DMS114 treated with DMSO at 0.1 percent for 48 hours (cell line): ENCODE results near the gene ESR2.
"Not testable (repeated sequence)": the region's sequence is repeated elsewhere in the genome, so short reads cannot be mapped to it uniquely, and the experiment has no call there.

ENCODE experiments used
- DNase-seq: peaks from one replicate; lab custom pipeline; 2025; ENCODE audit not compliant: unreplicated experiment; lab: John Stamatoyannopoulos, UW

Gene ESR2

DNA sequence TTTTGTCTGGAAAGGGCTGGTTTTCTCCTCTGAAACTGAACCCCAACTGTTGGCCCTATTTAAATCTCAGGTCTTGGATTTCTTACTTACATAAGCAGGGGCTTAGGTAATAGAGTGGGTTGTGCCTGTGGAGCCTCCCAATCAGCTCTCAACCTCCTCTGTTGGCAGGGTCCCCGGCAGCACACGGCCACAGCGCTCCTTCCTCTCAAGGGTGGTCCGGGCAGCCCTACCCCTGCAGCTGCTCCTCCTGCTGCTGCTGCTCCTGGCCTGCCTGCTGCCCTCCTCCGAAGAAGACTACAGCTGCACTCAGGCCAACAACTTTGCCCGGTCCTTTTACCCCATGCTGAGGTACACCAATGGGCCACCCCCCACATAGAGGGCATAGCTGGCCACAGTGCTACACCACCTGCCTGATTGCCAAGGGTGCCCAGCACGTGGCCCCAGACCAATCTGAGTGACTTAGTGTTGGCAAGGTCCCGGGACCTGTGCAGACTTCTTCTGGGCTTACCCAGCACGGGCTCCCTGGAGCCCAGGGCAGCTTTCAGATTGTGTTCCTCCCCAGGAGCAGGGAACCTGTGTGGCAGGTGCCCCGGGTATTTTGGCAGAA, 68.9 kb downstream of the ESR2 start:
- DNase-seq, result no peak

DNA sequence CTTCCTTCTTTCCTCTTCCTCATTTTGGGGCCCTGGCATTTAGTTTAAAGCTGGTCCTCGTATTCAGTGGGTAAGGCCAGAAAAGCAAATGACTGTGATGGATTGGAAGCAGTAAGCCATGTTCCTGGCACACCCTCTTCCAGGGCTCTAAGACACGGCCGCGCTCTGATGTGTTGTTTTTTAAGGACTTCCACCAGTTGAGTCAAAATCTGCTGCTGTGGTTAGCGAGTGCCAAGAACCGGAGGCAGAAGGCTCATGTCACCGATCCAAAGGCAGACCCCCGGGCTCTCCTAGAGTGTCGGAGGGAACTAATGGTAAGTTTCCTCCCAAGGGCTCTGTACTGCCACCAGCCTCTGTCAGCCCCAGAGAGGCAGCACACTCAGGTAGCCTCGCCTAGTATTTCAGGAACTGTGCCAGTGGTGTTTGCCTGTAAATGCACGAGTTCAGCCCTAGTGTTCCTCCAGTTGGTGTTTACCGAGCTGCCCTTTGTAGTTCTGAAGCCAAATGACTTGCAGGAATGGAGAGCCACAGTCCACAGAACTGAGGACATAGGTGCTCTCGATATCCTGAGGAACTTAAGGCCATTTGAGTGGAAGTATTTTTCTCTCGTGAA, 72.7 kb downstream of the ESR2 start:
- DNase-seq, result no peak

DNA sequence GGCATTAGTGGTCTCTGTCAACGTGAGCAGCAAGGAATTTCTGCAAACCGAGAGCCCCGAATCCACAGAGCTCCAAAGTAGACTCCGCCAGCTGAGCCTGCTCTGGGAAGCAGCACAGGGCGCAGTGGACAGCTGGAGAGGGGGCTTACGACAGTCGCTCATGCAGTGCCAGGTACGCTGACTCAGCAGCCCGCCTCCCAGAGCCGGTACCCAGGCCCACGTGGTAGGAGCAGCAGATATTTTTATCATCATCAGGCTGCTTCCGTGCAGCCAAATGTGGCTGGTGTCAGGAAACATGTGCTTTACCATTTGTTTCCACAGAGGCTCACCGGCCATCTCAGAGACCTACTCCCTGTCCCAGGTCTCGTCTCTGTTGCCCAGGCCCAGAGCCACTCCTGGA, 73.7 kb downstream of the ESR2 start:
- no peak for DNase-seq

DNA sequence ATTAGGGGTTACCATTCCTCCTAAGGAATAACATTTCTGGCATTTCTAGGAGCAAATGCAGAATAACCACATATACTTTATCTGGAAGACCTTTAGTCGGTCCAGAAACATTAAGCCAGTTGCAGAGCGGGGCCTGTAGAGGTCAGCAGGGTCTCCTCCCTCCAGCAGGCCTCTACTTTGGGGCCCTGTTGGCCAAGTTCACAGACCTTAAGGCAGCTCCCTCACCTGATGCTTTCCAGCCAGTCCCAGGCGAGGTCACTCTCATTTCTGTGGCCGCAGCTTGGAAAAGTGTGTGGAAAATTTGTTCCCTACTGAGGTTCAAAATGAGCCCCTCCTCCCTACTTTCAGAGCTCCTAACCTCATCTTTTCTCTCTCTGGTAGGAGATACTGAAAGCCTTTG, 74.1 kb downstream of the ESR2 start:
- DNase-seq, result no peak

DNA sequence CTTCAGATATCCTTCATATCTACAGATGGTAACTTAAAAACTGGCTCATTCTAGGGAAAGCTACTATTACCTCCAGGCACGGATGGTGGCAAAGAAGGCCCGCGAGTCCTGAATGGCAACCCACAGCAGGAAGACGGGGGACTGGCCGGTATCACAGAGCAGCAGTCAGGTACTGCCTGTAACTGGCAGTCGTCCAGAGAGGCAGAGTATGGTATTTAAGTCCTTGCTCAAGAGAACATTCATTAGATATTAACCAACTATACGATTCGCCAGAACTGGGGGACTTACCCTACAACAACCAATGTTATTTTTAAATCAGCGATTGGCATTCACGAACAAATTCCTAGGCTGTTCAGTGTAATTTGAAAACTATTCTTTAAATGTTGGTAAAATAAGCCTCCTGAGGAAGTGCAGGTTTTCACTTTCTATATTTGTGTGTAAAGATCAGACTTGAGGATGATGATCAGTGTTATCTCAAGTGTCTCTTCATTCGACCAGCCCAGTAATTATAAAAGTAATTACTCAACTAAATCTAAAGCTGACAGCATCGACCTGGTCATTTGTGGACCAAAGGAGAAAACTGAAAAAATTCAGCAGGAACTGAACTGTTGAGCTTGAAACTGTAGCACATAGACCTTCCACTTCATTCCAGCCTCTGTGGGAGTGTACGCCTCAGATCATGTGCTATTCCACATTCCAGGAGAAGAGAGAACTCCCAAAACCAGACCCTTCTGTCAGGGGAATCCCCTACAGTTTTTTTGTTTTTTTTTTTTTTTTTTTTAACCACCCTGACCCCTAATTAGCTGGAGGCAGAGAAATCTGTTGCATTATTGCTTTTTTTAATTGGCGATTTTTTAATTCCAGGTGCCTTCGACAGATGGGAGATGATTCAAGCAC, 75.6 kb downstream of the ESR2 start:
- no peak for DNase-seq

DNA sequence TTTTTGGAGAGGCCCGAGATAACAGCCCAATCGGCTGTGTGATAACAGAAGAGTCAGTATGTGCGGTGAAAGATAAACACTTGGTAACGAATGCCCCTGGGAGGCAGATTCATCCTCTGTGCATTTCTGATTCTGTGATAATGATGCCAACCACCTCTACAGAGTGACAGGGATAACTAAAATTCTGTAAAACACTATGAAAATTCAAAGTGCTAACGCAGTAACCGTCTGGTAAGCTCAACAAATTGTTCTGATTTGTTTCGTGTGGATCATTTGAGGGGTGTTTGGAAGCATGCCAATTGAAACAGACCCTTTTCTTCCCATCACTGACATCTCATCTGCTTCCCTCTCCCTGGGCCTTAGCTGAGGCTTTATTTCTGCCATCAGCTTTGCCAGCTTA, 76.3 kb downstream of the ESR2 start:
- no peak for DNase-seq

DNA sequence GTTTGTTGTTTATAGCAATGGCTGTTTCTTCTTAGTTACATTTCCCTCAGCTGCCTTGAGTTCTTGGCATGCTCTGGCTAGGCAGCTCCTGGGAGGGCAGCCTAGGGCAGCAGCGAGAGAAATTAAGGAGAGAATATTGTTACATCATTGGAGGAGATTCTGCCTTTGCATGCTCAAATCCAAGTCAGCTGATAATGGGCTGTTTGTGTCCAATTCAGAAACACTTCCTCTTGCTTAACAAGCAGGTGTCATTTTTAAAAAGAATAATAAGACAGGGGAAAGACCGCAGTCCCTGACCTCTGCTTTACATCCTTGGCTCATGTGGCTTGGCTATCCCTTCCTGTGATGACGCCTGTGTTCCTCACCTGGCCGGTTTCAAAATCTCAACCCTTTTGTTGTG, 76.9 kb downstream of the ESR2 start:
- no peak for DNase-seq

DNA sequence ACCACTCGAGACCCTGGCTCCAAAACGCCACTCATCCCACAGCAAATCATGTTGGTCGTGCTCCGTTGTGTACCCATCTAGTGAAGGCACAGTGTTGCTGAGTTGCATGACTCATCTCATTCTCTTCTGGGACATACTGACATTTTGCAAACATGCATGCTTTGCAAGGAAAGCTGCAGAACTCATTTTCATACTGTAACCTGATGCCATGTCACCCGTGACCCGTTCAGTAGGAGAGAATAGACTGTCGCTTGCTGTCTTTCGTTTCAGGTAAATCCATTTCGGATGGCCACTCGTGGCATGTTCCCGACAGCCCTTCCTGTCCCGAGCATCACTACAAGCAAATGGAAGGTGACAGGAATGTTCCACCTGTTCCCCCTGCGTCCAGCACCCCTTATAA, 78.2 kb downstream of the ESR2 start:
- DNase-seq, result no peak

DNA sequence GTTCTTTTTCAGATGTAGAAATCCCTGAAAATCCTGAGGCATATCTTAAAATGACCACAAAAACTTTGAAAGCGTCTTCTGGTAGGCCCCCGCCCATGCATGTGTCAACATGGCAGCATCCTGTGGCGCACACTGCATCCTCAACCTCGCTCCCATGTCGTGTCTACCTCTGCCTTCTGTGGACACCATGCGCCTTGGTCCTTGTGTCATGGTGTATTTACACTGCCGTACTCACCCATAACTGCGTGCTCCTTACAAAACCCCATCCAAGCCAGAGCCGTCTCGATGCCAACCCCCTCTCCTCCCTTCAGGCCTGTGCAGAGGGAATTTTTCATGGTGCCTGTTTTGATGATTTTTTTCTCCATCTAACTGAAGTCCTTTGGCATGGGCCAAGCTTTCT, 78.9 kb downstream of the ESR2 start:
- DNase-seq, result no peak

DNA sequence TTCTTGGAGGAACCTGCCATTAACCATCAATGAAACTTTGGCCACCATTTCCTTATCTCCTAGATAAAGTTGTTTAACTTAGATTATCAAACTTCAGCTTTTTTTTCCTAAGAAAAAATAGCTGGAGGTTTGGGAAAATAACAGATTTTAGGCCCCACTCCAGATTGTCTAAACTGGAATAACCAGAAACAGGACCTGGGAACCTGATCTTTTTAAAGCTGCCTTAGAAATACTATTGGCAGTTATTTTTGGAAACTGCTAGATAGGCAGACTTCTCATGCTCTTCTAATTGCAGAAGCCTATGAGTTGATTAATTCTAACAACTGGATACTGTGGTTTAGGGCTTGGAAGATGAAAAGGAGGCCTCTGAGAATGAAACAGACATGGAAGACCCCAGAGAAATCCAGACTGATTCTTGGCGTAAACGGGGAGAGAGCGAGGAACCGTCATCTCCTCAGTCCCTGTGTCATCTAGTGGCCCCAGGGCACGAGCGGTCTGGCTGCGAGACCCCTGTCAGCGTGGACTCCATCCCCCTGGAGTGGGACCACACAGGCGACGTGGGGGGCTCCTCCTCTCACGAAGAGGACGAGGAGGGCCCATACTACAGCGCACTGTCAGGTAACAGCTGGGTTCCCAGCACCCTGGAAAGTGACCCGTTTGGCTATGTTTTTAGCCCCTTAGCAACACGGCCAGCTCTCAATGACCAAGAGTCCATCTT, 80.2 kb downstream of the ESR2 start:
- DNase-seq, result no peak

DNA sequence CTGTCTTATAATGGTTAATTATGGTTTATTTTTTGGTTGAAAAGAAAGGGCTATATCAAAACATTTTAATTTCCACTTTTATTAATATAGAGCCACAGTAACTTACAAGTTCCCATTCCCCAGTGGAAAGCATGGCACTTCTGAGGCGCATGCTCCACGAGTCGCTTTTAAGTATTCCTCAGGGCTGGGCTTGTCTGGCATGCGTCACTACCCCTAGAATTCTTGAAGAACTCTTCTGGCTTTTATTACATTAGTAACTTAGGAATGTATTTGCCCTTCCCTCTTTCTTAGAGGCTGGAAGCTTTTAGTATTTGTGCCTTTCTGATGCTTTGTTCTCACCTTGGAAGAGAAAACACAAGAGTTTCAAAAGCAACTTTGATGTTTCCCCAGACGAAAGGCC, 81.1 kb downstream of the ESR2 start:
- no peak for DNase-seq

DNA sequence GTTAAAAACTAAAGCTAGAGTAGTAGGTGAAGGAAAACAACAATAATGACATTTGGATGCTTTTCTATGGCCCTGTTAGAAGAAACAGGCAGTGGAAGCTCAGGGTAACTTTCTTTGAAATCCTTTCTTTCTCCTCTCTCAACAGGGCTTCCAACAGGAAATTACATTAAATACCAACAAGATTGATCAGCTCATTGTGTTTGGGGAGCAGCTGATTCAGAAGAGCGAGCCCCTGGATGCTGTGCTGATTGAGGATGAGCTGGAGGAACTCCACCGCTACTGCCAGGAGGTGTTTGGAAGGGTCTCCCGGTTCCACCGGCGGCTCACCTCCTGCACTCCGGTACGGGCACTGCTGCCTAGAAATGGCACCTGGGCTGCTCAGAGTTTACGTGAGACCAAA, 81.5 kb downstream of the ESR2 start:
- no peak for DNase-seq

DNA sequence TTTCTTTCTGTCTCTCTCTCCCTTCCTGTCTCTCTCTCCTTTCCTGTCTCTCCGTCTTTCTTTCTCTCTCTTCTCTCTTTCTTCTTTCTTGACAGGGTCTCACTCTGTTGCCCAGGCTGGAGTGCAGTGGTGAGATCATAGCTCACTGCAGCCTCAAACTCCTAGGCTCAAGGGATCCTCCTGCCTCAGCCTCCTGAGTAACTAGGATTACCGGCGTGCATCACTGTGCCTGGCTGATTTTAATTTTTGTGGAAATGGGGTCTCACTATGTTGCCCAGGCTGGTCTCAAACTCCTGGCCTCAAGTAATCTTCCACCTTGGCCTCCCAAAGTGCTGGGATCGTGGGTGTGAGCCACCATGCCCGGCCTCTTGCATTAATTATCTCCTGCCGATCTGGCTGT, 83.3 kb downstream of the ESR2 start:
- DNase-seq, result not testable (repeated sequence)

DNA sequence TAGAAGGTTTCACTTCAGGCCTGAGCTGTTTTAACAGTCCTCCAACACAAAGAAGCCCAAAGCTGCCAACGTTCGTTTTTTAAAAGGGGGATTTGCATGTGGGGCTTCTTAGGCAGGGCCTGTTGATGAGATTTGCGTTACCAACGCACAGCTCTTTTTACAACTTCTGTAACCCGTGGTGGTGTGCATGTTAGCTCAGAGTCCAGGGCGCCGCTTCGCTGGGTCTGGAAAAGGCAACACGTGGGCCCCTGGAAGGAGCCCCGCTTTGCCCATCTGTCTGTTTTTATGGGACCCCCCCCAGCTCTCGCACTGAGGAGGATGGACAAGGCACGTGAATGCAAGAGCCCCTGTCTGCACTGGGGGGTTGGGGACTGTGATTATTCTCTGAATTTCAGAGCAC, 84.0 kb downstream of the ESR2 start:
- no peak for DNase-seq

DNA sequence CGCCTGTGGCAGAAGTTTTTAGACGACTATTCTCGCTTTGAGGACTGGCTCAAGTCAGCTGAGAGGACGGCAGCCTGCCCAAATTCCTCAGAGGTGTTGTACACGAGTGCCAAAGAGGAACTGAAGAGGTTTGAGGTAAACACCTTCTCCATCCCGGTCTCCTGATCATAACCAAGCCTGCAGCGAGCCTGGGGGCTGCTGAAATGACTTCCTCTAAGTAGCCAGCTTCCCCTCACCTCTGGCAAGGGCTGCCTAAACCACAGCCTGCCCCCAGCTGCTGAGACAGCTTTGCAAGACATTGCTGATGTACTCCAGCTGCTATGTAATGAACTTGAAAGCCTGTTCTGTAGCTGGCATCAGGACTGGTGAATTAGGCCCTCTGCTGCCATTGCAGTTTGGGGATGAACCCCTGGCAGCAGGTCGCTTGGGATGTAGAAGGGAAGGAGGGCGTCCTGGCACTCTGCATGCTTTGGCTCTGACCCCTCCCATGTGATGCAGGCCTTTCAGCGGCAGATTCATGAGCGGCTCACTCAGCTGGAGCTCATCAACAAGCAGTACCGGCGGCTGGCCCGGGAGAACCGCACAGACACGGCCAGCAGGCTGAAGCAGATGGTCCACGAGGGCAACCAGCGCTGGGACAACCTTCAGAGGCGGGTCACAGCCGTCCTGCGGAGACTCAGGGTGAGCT, 84.6 kb downstream of the ESR2 start:
- no peak for DNase-seq

DNA sequence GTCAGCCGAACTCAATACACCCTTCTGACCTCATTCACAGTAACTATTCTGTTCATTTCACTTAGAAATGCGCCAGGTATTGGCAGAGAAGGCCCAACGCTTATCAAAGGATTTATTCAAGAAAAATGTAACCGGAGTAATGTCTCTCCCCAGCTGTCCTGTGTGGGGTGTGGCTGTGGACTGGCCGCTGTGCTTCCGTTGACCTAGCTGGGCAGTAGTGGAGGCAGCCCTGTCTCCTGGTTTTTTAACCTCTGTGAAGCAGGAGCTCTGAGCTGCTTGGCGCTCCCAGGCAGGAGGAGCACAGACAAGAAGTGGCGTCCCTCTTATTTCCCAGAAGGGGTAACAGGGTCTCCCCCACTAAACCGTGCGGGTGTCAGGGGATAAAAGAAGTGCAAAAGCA, 85.2 kb downstream of the ESR2 start:
- DNase-seq, result no peak

DNA sequence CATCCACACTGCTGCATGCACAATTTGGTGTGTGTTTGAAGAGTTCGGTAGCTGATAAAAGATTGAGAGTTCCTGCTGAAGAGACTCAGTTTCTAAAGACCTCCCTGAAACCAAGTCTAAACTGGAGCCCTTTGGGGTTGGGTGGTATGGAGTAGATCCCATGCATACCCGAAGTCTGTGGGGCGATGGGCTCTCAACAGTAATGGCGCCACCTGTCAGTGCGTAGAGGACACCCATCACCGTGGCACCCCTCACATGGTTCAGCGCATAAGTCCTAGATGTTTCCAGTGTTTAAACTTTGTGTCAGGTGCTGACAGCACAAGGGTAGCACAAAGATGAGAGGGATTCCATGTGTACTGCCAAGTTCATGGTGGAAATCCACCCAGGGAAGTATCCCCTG, 85.9 kb downstream of the ESR2 start:
- DNase-seq, result no peak

DNA sequence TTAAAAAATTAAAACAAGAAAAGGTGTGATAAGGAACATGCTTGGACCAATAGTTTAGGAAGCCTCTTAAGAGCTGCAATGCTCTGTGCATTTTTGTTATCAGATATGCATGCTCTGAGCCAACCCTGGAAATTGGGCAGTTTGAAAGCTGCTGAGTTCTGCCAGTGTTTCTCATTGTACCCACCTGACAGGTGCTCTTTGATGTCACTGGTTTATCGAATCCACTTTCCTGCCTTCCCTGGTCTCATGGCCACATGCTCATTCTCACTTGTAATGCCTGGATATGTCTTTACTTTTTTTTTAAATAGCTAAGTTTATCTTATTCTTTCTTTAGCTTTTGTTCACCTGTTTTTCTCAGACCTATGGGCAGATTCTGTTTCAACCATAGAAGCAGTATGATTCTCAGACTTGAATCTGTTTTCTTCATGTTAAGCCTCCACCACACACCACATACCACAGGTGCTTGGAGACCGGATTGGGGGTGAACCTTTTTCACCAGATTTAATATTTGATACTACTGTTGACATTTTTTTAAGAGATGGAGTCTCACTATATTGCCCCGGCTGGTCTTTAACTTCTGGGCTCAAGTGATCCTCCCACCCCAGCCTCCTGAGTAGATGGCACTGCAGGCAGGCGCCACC, 90.7 kb downstream of the ESR2 start:
- DNase-seq, result no peak

DNA sequence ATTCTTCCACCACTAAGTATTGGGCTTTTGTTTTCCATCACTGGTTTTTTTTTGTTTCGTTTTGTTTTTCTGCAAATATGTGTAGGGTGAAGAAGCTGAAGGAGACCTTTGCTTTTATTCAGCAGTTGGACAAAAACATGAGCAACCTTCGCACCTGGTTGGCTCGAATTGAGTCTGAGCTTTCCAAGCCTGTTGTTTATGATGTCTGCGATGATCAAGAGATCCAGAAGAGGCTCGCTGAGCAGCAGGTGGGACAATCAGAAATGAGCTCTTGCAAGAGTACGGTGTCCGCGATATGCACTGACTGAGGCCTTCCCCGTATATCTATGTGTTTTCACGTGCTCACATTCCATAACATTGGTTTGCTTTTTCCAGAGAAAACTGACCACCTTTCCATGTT, 91.5 kb downstream of the ESR2 start:
- DNase-seq, result no peak

DNA sequence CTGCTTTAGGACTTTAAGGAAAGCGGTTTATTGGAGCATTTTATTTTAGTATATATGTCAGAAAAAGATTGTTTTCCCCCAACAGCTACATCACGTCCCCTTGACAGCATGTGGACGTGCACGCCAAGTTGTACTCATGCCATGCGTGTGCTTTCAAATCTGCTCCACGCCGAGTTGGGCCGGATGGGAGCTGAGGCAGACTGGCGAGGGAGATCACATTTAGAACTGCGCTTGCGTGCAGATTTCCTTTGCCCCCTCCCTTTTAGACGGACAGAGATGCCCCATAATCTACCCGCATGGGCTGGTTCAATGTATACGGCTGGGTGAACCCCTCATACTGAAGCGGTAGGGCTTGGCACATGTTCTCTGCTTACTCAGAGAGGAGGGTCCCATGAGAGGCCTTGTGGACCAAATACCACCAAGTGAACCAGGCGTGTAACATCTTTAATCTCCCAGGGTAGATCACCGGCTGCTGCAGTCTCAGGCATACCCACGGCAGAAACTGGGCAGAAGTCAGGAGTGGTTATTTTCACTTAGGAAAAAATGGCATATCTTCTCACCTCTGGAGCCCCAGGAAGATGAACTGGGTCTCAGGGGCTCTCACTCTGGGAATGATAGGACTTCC, 92.1 kb downstream of the ESR2 start:
- no peak for DNase-seq
